Measurements from ENCODE around the gene PIGU.

DNA sequence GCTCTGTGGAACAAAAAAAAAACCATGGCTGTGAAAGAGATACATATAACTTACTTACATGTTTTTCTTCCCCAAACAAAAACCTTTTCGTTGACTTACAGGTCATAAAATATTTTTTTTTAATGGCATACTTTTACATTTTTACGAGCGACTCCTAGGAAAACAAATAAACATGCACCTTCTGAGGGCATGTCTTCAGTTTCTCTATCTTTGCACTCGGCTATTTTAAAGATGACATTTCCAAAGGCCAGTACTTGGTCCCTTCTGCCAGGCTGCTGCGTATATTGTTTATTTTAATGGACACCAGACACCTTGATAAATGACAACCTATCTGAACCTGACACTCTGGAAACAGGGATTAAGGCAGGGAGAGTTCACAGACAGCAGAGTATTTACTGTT, 49.4 kb downstream of the PIGU start:
- TF ChIP-seq EZH2 (IDR thresholded peaks at IDR 0.05): no peak
- TF ChIP-seq POLR2AphosphoS5 (IDR thresholded peaks at IDR 0.05; ENCODE audit: borderline replicate concordance, low read depth, low read length): no peak
- TF ChIP-seq FOXP2 (optimal IDR thresholded peaks at IDR 0.05; ENCODE audit: control extremely low read depth, extremely low read length, insufficient read depth): no peak
